C4-2B (cell line): ENCODE results near the gene EPSTI1.

Source experiments
- ZFX ChIP-seq: fragments of 450-650 bp; IDR thresholded peaks from 2 replicates; pipeline ENCODE4 v1.6.1; 2017
- TF ChIP-seq, protein P1 (sequence below): fragments of 450-650 bp; conservative IDR thresholded peaks from 2 replicates; pipeline ENCODE4 v1.5.1; 2017; ENCODE audit warnings: mild to moderate bottlenecking

DNA sequence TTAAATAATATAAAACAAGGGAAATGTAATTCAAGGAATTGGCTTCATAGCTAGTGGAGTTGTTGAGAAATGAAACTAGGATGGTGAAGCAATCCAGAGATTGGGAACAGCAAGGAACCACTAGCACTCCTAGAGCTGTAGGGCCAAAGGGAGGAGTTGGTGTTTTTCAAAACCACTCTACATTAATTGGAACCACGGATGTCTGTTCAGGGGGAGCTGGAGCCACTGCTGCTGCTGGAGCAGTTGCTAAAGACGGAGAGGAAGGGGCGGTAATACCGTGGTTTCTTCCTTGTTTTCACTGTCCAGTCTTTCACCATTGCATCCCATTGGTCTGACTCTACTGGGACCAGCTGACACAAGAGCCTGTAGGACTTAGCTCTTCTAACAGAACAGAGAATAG, 39.8 kb upstream of the EPSTI1 start:
- TF ChIP-seq, protein P1, sequence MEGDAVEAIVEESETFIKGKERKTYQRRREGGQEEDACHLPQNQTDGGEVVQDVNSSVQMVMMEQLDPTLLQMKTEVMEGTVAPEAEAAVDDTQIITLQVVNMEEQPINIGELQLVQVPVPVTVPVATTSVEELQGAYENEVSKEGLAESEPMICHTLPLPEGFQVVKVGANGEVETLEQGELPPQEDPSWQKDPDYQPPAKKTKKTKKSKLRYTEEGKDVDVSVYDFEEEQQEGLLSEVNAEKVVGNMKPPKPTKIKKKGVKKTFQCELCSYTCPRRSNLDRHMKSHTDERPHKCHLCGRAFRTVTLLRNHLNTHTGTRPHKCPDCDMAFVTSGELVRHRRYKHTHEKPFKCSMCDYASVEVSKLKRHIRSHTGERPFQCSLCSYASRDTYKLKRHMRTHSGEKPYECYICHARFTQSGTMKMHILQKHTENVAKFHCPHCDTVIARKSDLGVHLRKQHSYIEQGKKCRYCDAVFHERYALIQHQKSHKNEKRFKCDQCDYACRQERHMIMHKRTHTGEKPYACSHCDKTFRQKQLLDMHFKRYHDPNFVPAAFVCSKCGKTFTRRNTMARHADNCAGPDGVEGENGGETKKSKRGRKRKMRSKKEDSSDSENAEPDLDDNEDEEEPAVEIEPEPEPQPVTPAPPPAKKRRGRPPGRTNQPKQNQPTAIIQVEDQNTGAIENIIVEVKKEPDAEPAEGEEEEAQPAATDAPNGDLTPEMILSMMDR, result no peak
- TF ChIP-seq ZFX, result no peak
